ENCODE results near the gene MUCL3. TPM values are rescaled to one million over a fixed set of nuclear protein-coding genes. Genes with fewer than 3 reads are reported as not detected.

MUCL3 gene
- total RNA-seq = not detected in 2 replicates

GRCh38 chr6:30940361-30940986 is at the start of gene MUCL3:
Gene MUCL3, plus strand, starts transcription at chr6:30940973. Its CDS starts 27 bp downstream, at chr6:30941000.

GRCh38 chr6:30907758-30908591 is 32.8 kb upstream of the MUCL3 start, which contains the start of gene GTF2H4:
Gene GTF2H4, plus strand, starts transcription at chr6:30908207.

GRCh38 chr6:30914076-30914853 is 26.5 kb upstream of the MUCL3 start, which contains the start of gene VARS2:
Gene VARS2, plus strand, starts transcription at chr6:30914238. Its CDS starts 599 bp downstream, at chr6:30914837.

GRCh38 chr6:30931969-30932645 is 8.7 kb upstream of the MUCL3 start, which contains the start of gene SFTA2:
Gene SFTA2, minus strand, starts transcription at chr6:30932170. Its CDS starts 74 bp downstream, at chr6:30932096.

GRCh38 chr6:30983439-30983838 is 42.7 kb downstream of the MUCL3 start, which contains the start of gene MUC21:
Gene MUC21, plus strand, starts transcription at chr6:30983718. Its CDS starts 241 bp downstream, at chr6:30983959.

Other genes starting within 250 kb of the MUCL3 start
- 2.2 and 3.1 TPM in 2 replicates for gene NRM, start 250.0 kb upstream of the MUCL3 start, total RNA-seq
- 4.6 and 5.1 TPM in 2 replicates for gene MDC1, start 223.7 kb upstream of the MUCL3 start, total RNA-seq
- gene TUBB, start 220.6 kb upstream of the MUCL3 start, total RNA-seq = 421 and 431 TPM in 2 replicates
- gene FLOT1, start 198.3 kb upstream of the MUCL3 start, total RNA-seq = 138 and 150 TPM in 2 replicates
- gene IER3, start 196.4 kb upstream of the MUCL3 start, total RNA-seq = 14.3 and 32.0 TPM in 2 replicates
- gene DDR1, start 56.5 kb upstream of the MUCL3 start, total RNA-seq = 15.2 and 17.1 TPM in 2 replicates
- gene GTF2H4, start 32.8 kb upstream of the MUCL3 start, total RNA-seq = 5.9 and 8.0 TPM in 2 replicates
- gene VARS2, start 26.7 kb upstream of the MUCL3 start, total RNA-seq = 12.4 and 16.8 TPM in 2 replicates
- not detected in 2 replicates for gene SFTA2, start 8.8 kb upstream of the MUCL3 start, total RNA-seq
- not detected in 2 replicates for gene MUC21, start 42.7 kb downstream of the MUCL3 start, total RNA-seq
- not detected in 2 replicates for gene MUC22, start 69.5 kb downstream of the MUCL3 start, total RNA-seq
- gene C6orf15, start 171.6 kb downstream of the MUCL3 start, total RNA-seq = not detected in 2 replicates
- gene PSORS1C1, start 173.8 kb downstream of the MUCL3 start, total RNA-seq = 0.92 and 1.1 TPM in 2 replicates
- gene CDSN, start 179.5 kb downstream of the MUCL3 start, total RNA-seq = not detected in 2 replicates
- not detected in 2 replicates for gene PSORS1C2, start 198.1 kb downstream of the MUCL3 start, total RNA-seq
- 12.7 and 18.9 TPM in 2 replicates for gene CCHCR1, start 216.8 kb downstream of the MUCL3 start, total RNA-seq
- gene TCF19, start 217.6 kb downstream of the MUCL3 start, total RNA-seq = 13.6 and 21.4 TPM in 2 replicates
- gene POU5F1, start 229.7 kb downstream of the MUCL3 start, total RNA-seq = 0.12 and 0.13 TPM in 2 replicates

Measured in aortic smooth muscle cell (primary cell).